ENCODE results near the gene TIMM50.

- peak; percentile 75 for TF ChIP-seq CTCF (conservative IDR thresholded peaks at IDR 0.05)
- no peak for TF ChIP-seq EZH2 (IDR thresholded peaks at IDR 0.05; ENCODE audit: low read depth)
Observed at GRCh38 chr19:39502640-39503417, 22.2 kb downstream of the TIMM50 start.

Data from PC-9 (cell line).